ENCODE measurements around the gene RHOXF2.
"Not testable (repeated sequence)": the region's sequence is repeated elsewhere in the genome, so short reads cannot be mapped to it uniquely, and the experiment has no call there.

Gene RHOXF2, protein sequence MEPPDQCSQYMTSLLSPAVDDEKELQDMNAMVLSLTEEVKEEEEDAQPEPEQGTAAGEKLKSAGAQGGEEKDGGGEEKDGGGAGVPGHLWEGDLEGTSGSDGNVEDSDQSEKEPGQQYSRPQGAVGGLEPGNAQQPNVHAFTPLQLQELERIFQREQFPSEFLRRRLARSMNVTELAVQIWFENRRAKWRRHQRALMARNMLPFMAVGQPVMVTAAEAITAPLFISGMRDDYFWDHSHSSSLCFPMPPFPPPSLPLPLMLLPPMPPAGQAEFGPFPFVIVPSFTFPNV

GRCh38 chrX:120158313-120158712 lies at the start of gene RHOXF2:
Gene RHOXF2 (plus strand): TSS chrX:120158613. CDS start chrX:120158751, 138 bp downstream.
- not testable (repeated sequence) for DNase-seq, ATAC-seq

- ATAC-seq (no peak), DNase-seq (no peak)
Observed at GRCh38 chrX:120109378-120109777, 49.0 kb upstream of the RHOXF2 start.

DNA sequence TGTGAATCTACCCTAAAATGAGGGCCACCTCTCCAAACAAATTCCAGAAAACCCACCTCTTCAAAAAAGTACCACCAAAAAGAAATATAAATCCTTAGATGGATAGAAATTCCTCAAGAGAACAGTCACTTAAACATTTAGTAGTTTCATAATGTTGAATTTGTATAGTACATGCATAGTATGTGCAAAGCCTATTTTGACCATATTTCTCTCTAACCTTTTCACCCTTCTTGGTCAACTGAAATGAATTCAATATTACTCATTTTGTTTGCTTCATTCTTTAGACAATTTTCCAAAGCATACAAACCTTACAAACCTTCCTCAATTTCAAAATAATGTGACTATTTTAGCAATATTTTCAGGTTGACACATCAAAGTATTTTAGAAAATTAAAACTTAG lies 46.8 kb upstream of the RHOXF2 start:
- DNase-seq (no peak), ATAC-seq (no peak)

DNA sequence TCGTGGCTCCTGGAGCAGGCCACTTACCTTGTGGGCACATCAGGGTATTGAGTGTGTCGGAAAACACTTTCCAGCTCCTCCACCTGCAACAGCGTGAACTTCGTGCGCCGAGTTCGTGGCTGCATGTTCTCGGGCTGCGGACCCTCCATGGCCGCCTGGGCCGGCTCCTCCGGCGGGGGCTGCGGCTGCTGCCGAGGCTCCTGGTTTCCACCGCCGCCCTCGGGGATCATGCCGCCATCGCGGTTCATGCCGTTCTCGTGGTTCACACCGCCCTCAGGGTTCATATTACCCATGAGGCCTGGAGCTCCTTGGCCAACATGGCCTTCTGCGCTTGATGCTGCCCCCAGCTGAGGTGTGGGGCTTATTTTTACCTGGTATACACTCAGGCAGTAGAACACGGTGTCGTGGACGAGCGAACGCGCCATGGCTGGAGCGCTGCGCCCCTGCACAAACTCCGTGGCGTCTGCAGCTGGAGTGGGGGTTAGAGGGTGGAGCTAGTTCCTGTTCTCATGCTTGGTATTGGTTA lies 42.9 kb upstream of the RHOXF2 start, which contains the start of gene RHOXF1:
TSS of gene RHOXF1 (minus strand) at position 476 of the 526 bp plus-strand sequence. CDS start at position 425, 51 bp downstream.
- ATAC-seq, result no peak
- DNase-seq, result no peak

- ATAC-seq (no peak), DNase-seq (no peak)
Observed at GRCh38 chrX:120120223-120120622, 38.2 kb upstream of the RHOXF2 start.

GRCh38 chrX:120125444-120125843 lies 33.0 kb upstream of the RHOXF2 start:
- ATAC-seq, result no peak

GRCh38 chrX:120128306-120128846 lies 30.0 kb upstream of the RHOXF2 start:
- not testable (repeated sequence) for ATAC-seq

More at GRCh38 chrX:120125444-120125843, 33.0 kb upstream of the RHOXF2 start:
- no peak for DNase-seq

DNA sequence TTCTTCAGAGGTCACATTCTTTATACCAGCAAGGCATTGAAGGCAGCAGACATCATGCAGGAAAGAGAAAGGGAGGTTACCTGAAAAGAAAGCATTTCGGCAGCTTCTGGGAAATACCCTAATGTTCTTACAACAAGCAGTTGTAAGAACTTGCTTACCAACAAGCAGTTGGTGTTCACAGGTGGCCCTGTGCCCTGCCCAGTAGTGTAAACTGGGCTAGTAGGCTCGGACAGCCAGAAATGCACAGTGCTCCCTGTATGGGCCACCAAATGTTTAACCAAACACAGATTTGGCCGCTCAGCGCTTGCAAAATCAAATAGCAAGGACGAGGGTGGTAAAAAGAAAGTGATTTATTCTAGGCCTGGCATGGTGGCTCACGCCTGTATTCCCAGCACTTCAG lies 22.3 kb upstream of the RHOXF2 start:
- ATAC-seq (no peak), DNase-seq (no peak)

More at GRCh38 chrX:120128306-120128846, 30.0 kb upstream of the RHOXF2 start:
- DNase-seq, result not testable (repeated sequence)

- no peak for DNase-seq
- ATAC-seq, result no peak
Observed at GRCh38 chrX:120136840-120137239, 21.6 kb upstream of the RHOXF2 start.

GRCh38 chrX:120137439-120137838 lies 21.0 kb upstream of the RHOXF2 start:
- DNase-seq (no peak), ATAC-seq (no peak)

GRCh38 chrX:120140293-120140981 lies 18.0 kb upstream of the RHOXF2 start:
- ATAC-seq, result no peak

GRCh38 chrX:120144178-120144844 lies 14.1 kb upstream of the RHOXF2 start:
- DNase-seq, result peak; percentile 5
- ATAC-seq, result no peak

More at GRCh38 chrX:120140293-120140981, 18.0 kb upstream of the RHOXF2 start:
- no peak for DNase-seq

DNA sequence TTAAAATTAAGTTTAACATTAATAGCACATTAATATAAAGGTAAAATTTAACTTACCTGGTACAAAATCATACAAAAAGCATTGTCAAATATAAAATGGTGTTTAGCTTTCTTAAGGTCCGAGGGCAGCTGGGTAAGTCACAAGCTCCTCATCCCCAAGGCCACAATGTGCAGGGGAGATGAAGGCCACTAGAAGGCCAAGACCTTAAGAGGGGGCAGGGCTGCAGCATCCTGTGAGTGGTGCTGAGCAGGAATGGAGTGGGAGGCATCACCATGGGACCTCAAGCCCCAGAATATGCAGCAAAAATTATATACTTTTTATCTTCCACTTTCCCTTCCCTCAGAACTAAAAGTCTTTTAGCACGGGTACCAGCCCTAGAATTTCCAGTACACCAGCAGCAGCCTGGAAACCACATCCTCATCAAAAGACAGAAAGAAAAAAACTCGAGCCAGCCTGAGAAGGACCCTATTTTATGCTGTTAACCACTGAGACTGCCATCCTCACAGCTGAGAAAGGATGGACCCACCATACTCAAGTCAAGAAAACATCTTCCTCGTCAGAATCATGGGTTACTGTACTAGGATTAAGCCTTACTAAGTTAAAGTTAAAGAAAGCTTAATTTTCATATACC lies 13.0 kb upstream of the RHOXF2 start:
- DNase-seq, result peak; percentile 7

GRCh38 chrX:120146323-120146722 lies 12.1 kb upstream of the RHOXF2 start:
- not testable (repeated sequence) for DNase-seq, ATAC-seq

More for the DNA sequence above, 13.0 kb upstream of the RHOXF2 start:
- peak; percentile 46 for ATAC-seq

DNA sequence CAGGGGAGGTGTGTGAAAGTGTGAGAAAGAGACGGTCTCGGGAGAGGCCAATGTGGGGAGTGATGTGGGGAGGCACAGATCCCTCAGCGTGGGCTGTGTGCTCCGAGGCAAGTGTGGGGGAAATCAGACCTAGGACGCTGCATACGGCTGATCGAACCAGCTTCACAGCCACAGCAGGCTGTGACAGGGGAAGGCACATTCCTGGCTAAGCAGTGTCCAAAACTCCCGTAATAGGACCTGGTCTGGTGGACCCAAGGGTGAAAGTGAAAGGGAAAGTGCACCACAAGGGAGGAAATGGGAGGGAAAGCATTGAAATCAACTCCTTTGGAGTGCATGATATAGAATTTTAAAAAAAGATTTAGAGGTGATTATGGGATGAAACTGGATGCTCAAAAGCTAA lies 10.9 kb upstream of the RHOXF2 start:
- ATAC-seq, result no peak
- DNase-seq, result peak; percentile 6

GRCh38 chrX:120150109-120150744 lies 8.2 kb upstream of the RHOXF2 start:
- not testable (repeated sequence) for ATAC-seq, DNase-seq

DNA sequence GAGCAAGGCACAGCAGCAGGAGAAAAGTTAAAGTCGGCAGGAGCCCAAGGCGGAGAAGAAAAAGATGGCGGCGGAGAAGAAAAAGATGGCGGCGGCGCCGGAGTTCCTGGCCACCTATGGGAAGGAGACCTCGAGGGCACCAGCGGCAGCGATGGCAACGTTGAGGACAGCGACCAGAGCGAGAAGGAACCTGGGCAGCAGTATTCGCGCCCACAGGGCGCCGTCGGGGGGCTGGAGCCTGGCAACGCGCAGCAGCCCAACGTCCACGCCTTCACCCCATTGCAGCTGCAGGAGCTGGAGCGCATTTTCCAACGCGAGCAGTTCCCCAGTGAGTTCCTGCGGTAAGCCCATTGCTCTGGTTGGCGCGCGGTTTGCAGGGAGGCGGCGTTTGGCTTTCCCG lies 673 bp downstream of the RHOXF2 start:
- not testable (repeated sequence) for ATAC-seq, DNase-seq

- DNase-seq, ATAC-seq: not testable (repeated sequence)
Observed at GRCh38 chrX:120193254-120193653, 34.8 kb downstream of the RHOXF2 start.

- not testable (repeated sequence) for DNase-seq, ATAC-seq
Observed at GRCh38 chrX:120193720-120194119, 35.3 kb downstream of the RHOXF2 start.

- DNase-seq, ATAC-seq: not testable (repeated sequence)
Observed at GRCh38 chrX:120195786-120196185, 37.4 kb downstream of the RHOXF2 start.

All from stimulated activated naive CD8-positive, alpha-beta T cell treated with anti-CD3 and anti-CD28 coated beads, Interleukin-15, Interleukin-2, amounts not matched to agents 100 U/mL and 50 U/mL, for 24 hours (primary cell).